Retina (tissue), 1 donor: Measurements from ENCODE around the gene FLAD1.

ENCODE experiments used
- DNase-seq: peaks from one replicate; pipeline ENCODE4 v3.0.0-alpha.2; 2016

Gene FLAD1

GRCh38 chr1:154982897-154983648 is at the start of gene FLAD1:
Gene FLAD1, plus strand, starts transcription at chr1:154983344. Its CDS starts 351 bp downstream, at chr1:154983695.
- DNase-seq, result peak; percentile 96

GRCh38 chr1:154934358-154934948 is 48.7 kb upstream of the FLAD1 start:
- DNase-seq, result no peak

GRCh38 chr1:154935749-154936554 is 47.2 kb upstream of the FLAD1 start:
- peak; percentile 32 for DNase-seq

GRCh38 chr1:154936555-154937084 is 46.5 kb upstream of the FLAD1 start, which contains the start of gene PMVK:
Gene PMVK, minus strand, starts transcription at chr1:154936719. Its CDS starts 34 bp downstream, at chr1:154936685.
- peak; percentile 100 for DNase-seq

GRCh38 chr1:154937085-154937987 is 45.8 kb upstream of the FLAD1 start:
- DNase-seq, result peak; percentile 99

- no peak for DNase-seq
Measured at GRCh38 chr1:154937988-154938386, 45.2 kb upstream of the FLAD1 start.

- no peak for DNase-seq
Measured at GRCh38 chr1:154938604-154939399, 44.3 kb upstream of the FLAD1 start.

- DNase-seq, result no peak
Measured at GRCh38 chr1:154940213-154940560, 43.0 kb upstream of the FLAD1 start.

GRCh38 chr1:154940651-154941194 is 42.4 kb upstream of the FLAD1 start:
- no peak for DNase-seq

GRCh38 chr1:154941333-154942013 is 41.7 kb upstream of the FLAD1 start:
- DNase-seq, result peak; percentile 55

- DNase-seq, result peak; percentile 77
Measured at GRCh38 chr1:154943649-154944400, 39.3 kb upstream of the FLAD1 start.

GRCh38 chr1:154944401-154945159 is 38.6 kb upstream of the FLAD1 start:
- DNase-seq, result no peak

GRCh38 chr1:154945160-154945961 is 37.8 kb upstream of the FLAD1 start:
- no peak for DNase-seq

- DNase-seq, result no peak
Measured at GRCh38 chr1:154945962-154946850, 36.9 kb upstream of the FLAD1 start.

- no peak for DNase-seq
Measured at GRCh38 chr1:154948079-154948478, 35.1 kb upstream of the FLAD1 start.

GRCh38 chr1:154951901-154952657 is 31.1 kb upstream of the FLAD1 start:
- DNase-seq, result no peak
